HUES6 (cell line): ENCODE results near the gene CCDC142.

Experiments used
- H3K27ac ChIP-seq: 2 replicates; pipeline ENCODE4 v1.7.0; 2013; ENCODE audit warnings: low read depth, mild to moderate bottlenecking, low read length, inconsistent platforms
- H3K27me3 ChIP-seq: 2 replicates; pipeline ENCODE4 v1.6.1; 2013; ENCODE audit warnings: low read length; ENCODE audit not compliant: control insufficient read depth, insufficient read depth
- H3K36me3 ChIP-seq: 2 replicates; pipeline ENCODE4 v1.6.1; 2013; ENCODE audit warnings: low read length; ENCODE audit not compliant: control insufficient read depth, insufficient read depth
- H3K4me1 ChIP-seq: 2 replicates; pipeline ENCODE4 v1.6.1; 2013; ENCODE audit warnings: low read length; ENCODE audit not compliant: control insufficient read depth, insufficient read depth
- H3K4me3 ChIP-seq: 2 replicates; pipeline ENCODE4 v1.5.1; 2013; ENCODE audit warnings: low read depth, low read length
- H3K9ac ChIP-seq: one replicate; pipeline ENCODE4 v1.6.1; 2013; ENCODE audit warnings: mild to moderate bottlenecking, low read length
- H3K9me3 ChIP-seq: 2 replicates; pipeline ENCODE4 v1.6.1; 2013; ENCODE audit warnings: low read depth, low read length; ENCODE audit not compliant: control insufficient read depth, insufficient read depth

CCDC142 gene

GRCh38 chr2:74525717-74526648 lies 43.2 kb upstream of the CCDC142 start, which contains the start of gene DQX1:
Gene DQX1 (minus strand): TSS chr2:74526231. CDS start chr2:74525729, 502 bp downstream.
- peaks cover 27% of the 10 kb centered on the region for H3K36me3 ChIP-seq
- peaks cover 23% of the 10 kb centered on the region for H3K27me3 ChIP-seq
- no peaks in the 10 kb centered on the region for H3K9me3 ChIP-seq
- H3K4me1 ChIP-seq = peaks cover 12% of the 10 kb centered on the region
- no peak within 1 kb of the TSS for H3K27ac ChIP-seq
- no peak within 1 kb of the TSS for H3K4me3 ChIP-seq
- H3K9ac ChIP-seq = no peak within 1 kb of the TSS

GRCh38 chr2:74524955-74525716 lies 42.3 kb upstream of the CCDC142 start:
- Histone ChIP-seq H3K4me1 (peaks cover 7% of the 10 kb centered on the region), H3K27me3 (peaks cover 30% of the 10 kb centered on the region), H3K4me3 (no peak overlapping the region), H3K27ac (no peak overlapping the region), H3K9ac (no peak overlapping the region), H3K9me3 (no peaks in the 10 kb centered on the region), H3K36me3 (peaks cover 27% of the 10 kb centered on the region)

- Histone ChIP-seq H3K27ac (no peak overlapping the region), H3K9ac (no peak overlapping the region), H3K9me3 (no peaks in the 10 kb centered on the region), H3K27me3 (peaks cover 42% of the 10 kb centered on the region), H3K36me3 (peaks cover 27% of the 10 kb centered on the region), H3K4me1 (peaks cover 7% of the 10 kb centered on the region), H3K4me3 (no peak overlapping the region)
Observed at GRCh38 chr2:74524005-74524404, 41.2 kb upstream of the CCDC142 start.

- Histone ChIP-seq H3K4me1 (peaks cover 3% of the 10 kb centered on the region; the same call in 1 of the 2 replicates), H3K4me3 (no peak overlapping the region), H3K9me3 (no peaks in the 10 kb centered on the region), H3K36me3 (peaks cover 18% of the 10 kb centered on the region), H3K27me3 (peaks cover 56% of the 10 kb centered on the region), H3K9ac (no peak overlapping the region), H3K27ac (no peak overlapping the region)
Observed at GRCh38 chr2:74522516-74522915, 39.7 kb upstream of the CCDC142 start.

GRCh38 chr2:74516650-74517049 lies 33.9 kb upstream of the CCDC142 start:
- Histone ChIP-seq H3K27me3 (peaks cover 98% of the 10 kb centered on the region), H3K9me3 (peaks cover 3% of the 10 kb centered on the region; the same call in 1 of the 2 replicates), H3K36me3 (no peaks in the 10 kb centered on the region), H3K4me3 (no peak overlapping the region; the same call in 1 of the 2 replicates), H3K4me1 (peaks cover 20% of the 10 kb centered on the region), H3K27ac (no peak overlapping the region), H3K9ac (no peak overlapping the region)

GRCh38 chr2:74515981-74516633 lies 33.3 kb upstream of the CCDC142 start:
- Histone ChIP-seq H3K4me3 (peak overlapping the region; percentile 57), H3K27me3 (peaks cover 98% of the 10 kb centered on the region), H3K9ac (no peak overlapping the region), H3K27ac (no peak overlapping the region), H3K36me3 (no peaks in the 10 kb centered on the region), H3K9me3 (peaks cover 3% of the 10 kb centered on the region; the same call in 1 of the 2 replicates), H3K4me1 (peaks cover 20% of the 10 kb centered on the region)

GRCh38 chr2:74515271-74515980 lies 32.6 kb upstream of the CCDC142 start:
- Histone ChIP-seq H3K9ac (no peak overlapping the region), H3K27me3 (peaks cover 100% of the 10 kb centered on the region), H3K9me3 (peaks cover 3% of the 10 kb centered on the region; the same call in 1 of the 2 replicates), H3K27ac (no peak overlapping the region), H3K36me3 (no peaks in the 10 kb centered on the region), H3K4me3 (peak overlapping the region; percentile 57), H3K4me1 (peaks cover 20% of the 10 kb centered on the region)

GRCh38 chr2:74514368-74515270 lies 31.8 kb upstream of the CCDC142 start, which contains the start of gene TLX2:
Gene TLX2 (plus strand): TSS chr2:74514450. CDS start chr2:74514807, 357 bp downstream.
- Histone ChIP-seq H3K4me1 (peaks cover 20% of the 10 kb centered on the region), H3K9ac (no peak within 1 kb of the TSS), H3K27ac (no peak within 1 kb of the TSS), H3K27me3 (peaks cover 100% of the 10 kb centered on the region), H3K36me3 (no peaks in the 10 kb centered on the region), H3K9me3 (peaks cover 3% of the 10 kb centered on the region; the same call in 1 of the 2 replicates), H3K4me3 (peak within 1 kb of the TSS; percentile 57)

- Histone ChIP-seq H3K27ac (no peak overlapping the region), H3K27me3 (peaks cover 99% of the 10 kb centered on the region), H3K4me1 (peaks cover 20% of the 10 kb centered on the region), H3K9me3 (peaks cover 3% of the 10 kb centered on the region; the same call in 1 of the 2 replicates), H3K36me3 (no peaks in the 10 kb centered on the region), H3K9ac (no peak overlapping the region), H3K4me3 (peak overlapping the region; percentile 57)
Observed at GRCh38 chr2:74513605-74514367, 31.0 kb upstream of the CCDC142 start.
